Measurements from ENCODE around the gene RTEL1.
A peak's percentile ranks its signal among the peaks of the same experiment; 100 is the strongest.

The RTEL1 gene

DNA sequence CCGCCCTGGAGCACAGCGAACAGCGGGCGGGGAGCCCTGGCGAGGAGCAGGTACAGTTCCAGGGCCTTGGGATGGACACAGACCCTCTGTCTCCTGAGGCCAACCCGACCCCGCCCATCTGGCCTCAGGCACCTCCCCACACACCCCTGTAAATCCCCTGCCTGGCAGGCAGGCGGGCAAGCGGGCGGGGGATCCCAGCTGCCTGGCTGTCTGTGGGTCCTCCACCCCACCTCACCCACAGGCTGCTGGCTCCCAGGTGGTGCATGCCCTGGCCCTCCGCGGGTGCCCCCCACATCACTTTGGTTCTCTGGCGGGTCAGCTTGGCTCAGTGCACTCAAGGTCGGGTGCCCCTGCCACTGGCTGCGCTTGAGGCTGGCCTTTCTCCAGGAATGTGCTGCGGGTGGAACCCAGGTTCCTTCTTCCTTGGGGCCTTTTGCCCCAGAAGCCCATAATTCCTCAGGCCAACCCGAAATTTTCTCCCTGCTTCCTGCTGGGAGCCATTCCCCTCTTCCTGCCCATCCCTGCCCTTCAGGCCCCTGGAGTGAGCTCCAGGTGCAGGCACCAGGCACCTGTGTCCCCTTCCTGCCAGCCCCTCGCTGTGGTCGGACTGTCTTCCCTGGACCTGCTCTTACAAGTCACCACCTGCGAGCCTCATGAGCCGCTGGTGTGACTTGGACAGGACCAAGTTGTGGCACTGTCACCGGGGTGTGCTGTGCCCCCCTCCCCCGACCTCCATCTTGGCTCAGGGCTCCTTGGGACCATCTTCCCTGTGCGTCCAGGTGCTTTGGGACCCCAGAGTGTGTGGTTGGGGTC is 33.0 kb downstream of the RTEL1 start (continued):
- TF ChIP-seq ZBTB11 (tag by site-specific recombination; conservative IDR thresholded peaks at IDR 0.05; ENCODE audit: low read depth) (no peak), ZNF404 (tag by site-specific recombination; IDR thresholded peaks at IDR 0.05) (no peak), ZNF341 (tag by site-specific recombination; IDR thresholded peaks at IDR 0.05; ENCODE audit: low read depth) (no peak), ZNF169 (tag by site-specific recombination; IDR thresholded peaks at IDR 0.05) (no peak), SETDB1 (IDR thresholded peaks at IDR 0.05; ENCODE audit: insufficient read length, low read length) (no peak), ZNF501 (tag by site-specific recombination; IDR thresholded peaks at IDR 0.05) (no peak), GLIS1 (tag by site-specific recombination; IDR thresholded peaks at IDR 0.05) (peak; percentile 73), YY1 (tag by site-specific recombination; IDR thresholded peaks at IDR 0.05) (no peak), OVOL3 (tag by site-specific recombination; IDR thresholded peaks at IDR 0.05) (no peak)
- TF ChIP-seq, protein P1, sequence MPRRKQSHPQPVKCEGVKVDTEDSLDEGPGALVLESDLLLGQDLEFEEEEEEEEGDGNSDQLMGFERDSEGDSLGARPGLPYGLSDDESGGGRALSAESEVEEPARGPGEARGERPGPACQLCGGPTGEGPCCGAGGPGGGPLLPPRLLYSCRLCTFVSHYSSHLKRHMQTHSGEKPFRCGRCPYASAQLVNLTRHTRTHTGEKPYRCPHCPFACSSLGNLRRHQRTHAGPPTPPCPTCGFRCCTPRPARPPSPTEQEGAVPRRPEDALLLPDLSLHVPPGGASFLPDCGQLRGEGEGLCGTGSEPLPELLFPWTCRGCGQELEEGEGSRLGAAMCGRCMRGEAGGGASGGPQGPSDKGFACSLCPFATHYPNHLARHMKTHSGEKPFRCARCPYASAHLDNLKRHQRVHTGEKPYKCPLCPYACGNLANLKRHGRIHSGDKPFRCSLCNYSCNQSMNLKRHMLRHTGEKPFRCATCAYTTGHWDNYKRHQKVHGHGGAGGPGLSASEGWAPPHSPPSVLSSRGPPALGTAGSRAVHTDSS (tag by site-specific recombination; IDR thresholded peaks at IDR 0.05), result no peak

- Histone ChIP-seq H3K9me3 (ENCODE audit: control insufficient read depth, insufficient read depth, low read depth, low read length) (no peaks in the 10 kb centered on the region), H3K27ac (ENCODE audit: extremely low read depth, low read depth, low read length) (no peak overlapping the region), H3K4me1 (ENCODE audit: control insufficient read depth, insufficient read depth, low read length) (no peaks in the 10 kb centered on the region), H3K4me3 (ENCODE audit: low read depth, low read length) (no peak overlapping the region), H3K36me3 (ENCODE audit: control insufficient read depth in 2 of 2, insufficient read depth in 1 of 2, low read length in 2 of 2) (peaks cover 0 to 12% of the 10 kb centered on the region in 2 experiments; a peak in 1 of 3 replicates)
- ChIA-PET CTCF (interaction anchor here (1.5 kb wide), 1 partner anchor 153 kb away, joined by 4 read pairs; no protein-coding TSS in a partner anchor), POLR2A (interaction anchor here (1.2 kb wide), 1 partner anchor 9 kb away, joined by 3 read pairs; no protein-coding TSS in a partner anchor)
- TF ChIP-seq GLIS1 (tag by site-specific recombination; IDR thresholded peaks at IDR 0.05), result peak; percentile 60
- TF ChIP-seq, protein P2, sequence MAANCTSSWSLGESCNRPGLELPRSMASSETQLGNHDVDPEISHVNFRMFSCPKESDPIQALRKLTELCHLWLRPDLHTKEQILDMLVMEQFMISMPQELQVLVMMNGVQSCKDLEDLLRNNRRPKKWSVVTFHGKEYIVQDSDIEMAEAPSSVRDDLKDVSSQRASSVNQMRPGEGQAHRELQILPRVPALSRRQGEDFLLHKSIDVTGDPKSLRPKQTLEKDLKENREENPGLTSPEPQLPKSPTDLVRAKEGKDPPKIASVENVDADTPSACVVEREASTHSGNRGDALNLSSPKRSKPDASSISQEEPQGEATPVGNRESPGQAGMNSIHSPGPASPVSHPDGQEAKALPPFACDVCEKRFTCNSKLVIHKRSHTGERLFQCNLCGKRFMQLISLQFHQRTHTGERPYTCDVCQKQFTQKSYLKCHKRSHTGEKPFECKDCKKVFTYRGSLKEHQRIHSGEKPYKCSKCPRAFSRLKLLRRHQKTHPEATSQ (tag by site-specific recombination; IDR thresholded peaks at IDR 0.05), result no peak
- no peak for TF ChIP-seq ZBTB10 (tag by site-specific recombination; IDR thresholded peaks at IDR 0.05)
- TF ChIP-seq ZNF777 (tag by site-specific recombination; IDR thresholded peaks at IDR 0.05; ENCODE audit: borderline replicate concordance), result no peak
- 0 out of 2 replicates have a peak, but pooled peaks have one; percentile 18 for TF ChIP-seq ZIC2 (tag by site-specific recombination; IDR thresholded peaks at IDR 0.05)
- TF ChIP-seq ZNF830 (tag by site-specific recombination; IDR thresholded peaks at IDR 0.05; ENCODE audit: low read depth), result no peak
Measured at GRCh38 chr20:63691711-63692435, 33.8 kb downstream of the RTEL1 start.

All from HEK293 (cell line).